Activated T-cell treated with anti-CD3 and anti-CD28 coated beads for 48 hours (primary cell): Measurements from ENCODE around the gene RFX7.
"Not testable (repeated sequence)": the region's sequence is repeated elsewhere in the genome, so short reads cannot be mapped to it uniquely, and the experiment has no call there.

ENCODE experiments used
- DNase-seq: peaks from one replicate; pipeline ENCODE4 v3.0.0-alpha.2; 2020; ENCODE audit warnings: low read depth

RFX7 gene

DNA sequence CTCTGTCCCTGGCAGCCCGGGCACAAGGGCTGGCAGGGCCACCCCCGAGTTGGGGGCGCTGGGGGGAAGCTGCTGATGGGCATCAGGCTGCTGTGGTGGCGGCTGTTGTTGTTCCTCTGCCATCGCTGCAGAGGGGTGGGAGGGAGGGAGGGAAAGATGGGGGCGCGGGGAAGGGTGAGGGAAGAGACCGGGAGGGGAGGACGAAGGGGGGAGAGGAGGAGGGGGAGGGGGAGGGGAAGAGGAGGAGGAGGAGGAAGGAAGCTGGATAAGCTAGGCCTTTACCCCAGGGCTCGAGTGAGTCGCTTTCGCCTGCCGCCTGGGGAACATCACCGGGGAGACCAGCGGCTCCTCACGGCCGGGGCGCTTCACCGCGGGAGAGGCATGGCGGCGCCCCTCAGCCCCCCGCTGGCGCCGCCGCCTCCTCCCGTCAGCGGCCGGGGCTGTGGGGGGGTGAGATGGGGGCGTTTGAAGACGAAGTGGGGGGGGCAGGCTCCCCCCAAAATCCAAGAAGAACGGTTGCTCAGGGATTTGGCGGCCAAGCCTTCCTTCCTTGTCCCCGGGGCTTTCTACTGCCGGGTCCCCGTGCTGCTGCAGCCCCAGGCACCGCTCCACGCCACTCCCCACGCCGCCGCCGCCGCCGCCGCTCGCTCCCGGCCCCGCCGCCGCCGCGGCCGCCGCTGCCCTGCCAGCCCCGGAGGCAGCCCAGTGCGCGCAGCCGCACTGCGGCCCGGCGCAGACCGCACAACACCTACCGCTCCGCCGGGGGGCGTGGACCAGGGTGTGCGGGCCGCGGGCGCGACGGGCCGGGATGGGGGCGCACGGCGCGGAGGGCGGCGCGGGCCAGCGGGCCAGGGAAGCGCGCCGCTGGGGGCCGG, at the start of gene RFX7:
Gene RFX7, minus strand, starts transcription at position 717 of the 875 bp plus-strand sequence. Its CDS starts 594 bp downstream, at position 123.
- peak; percentile 75 for DNase-seq

DNA sequence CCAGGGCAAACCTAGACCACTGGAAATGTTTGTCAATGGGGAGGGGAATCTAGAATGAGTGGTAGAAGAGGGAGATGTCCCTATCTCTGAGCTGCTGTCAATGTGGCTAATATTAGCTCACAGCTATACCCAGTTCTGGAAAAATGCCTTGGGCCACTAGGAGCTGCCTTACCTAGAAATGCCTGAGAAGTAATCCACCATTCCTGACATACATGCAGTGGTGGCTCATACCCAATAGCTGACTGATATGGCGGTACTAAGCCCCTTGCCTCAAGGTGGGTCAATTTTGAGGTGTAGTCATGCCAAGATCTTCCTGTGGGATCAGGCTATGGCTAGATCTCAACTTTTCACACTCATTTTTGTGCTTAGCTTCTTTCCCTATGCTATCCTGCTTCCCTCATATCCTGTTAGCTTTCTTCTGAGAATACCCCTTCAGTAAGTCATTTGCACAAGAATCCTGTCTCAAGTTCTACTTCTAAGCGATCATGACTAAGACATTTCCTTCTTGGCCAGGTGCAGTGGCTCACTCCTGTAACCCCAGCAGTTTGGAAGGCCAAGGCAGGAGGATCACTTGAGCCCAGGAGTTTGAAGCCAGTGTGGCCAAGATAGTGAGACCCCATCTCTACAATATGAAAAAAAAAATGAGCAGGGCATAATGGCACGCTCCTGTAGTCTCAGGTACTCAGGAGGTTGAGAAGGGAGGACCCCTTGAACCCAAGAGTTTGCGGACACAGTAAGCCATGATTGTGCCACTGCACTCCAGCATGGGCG, 49.1 kb upstream of the RFX7 start:
- DNase-seq: no peak

DNA sequence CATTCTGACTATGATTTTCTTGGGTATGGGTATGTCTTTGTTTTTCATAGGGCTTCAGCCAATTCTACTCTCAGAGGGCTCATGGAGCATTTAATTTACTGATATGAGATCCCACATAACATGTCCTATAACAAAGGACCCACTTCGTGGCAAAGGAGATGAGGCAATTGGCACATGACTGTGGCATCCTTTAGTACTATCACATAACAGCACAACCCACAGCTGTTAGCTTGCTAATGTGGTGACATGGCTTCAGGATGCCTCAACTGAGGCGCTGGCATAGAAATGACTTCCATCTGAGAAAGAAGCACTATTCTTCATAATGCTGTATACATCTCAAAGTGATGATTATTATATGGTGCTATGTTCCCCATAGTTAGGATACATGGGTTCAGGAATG, 48.1 kb upstream of the RFX7 start:
- no peak for DNase-seq

DNA sequence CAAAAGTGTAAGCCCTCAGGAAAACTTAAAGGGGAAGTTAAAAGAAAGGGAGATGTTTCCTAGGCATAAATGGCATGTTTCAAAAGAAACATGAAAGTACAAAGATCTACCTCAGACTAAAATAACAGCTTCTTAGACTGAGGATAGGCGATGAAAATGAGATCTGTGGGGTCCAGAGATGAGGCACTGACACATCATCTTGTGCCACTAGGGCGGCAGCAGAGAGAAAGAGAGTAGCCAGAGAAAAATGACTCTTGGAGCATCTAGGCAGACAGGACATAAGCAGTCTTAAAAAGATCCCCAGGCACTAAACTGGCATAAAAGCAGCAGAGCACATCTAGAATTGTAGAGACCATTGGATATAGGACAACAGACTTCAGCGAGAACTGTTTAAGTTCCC, 42.5 kb upstream of the RFX7 start:
- no peak for DNase-seq

DNA sequence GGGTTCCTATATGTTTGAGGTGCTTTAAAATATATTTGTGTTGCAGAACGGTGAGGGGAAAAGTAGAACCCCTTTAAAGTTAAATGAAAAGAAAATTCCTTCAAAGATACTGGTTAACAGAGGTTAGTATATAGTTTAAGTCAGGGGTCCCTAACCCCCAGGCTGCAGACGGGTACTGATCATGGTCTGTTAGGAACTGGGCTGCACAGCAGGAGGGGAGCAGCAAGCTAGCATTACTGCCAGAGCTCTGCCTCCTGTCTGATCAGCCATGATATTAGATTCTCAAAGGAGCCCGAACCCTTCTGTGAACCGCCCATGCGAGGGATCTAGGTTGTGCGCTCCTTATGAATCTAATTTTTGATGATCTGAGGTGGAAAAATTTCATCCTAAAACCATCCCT, 37.5 kb upstream of the RFX7 start:
- DNase-seq: no peak

DNA sequence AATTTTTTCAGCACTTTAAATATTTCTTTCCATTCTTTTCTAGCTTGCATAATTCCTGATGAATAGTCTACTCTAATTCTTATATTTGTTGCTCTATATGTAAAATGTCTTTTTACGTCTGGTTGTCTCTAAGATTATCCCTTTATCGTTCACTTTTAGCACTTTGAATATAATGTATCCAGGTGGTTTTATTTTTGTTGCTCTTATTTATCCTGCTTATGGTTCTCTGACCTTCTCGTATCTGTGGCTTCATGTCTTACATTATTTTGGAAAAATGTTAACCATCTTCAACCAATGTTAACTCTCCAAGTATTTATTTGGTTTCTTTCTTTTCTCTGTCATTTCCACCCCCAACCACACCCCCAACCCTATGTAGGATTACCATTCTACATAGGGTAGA, 30.0 kb upstream of the RFX7 start:
- no peak for DNase-seq

DNA sequence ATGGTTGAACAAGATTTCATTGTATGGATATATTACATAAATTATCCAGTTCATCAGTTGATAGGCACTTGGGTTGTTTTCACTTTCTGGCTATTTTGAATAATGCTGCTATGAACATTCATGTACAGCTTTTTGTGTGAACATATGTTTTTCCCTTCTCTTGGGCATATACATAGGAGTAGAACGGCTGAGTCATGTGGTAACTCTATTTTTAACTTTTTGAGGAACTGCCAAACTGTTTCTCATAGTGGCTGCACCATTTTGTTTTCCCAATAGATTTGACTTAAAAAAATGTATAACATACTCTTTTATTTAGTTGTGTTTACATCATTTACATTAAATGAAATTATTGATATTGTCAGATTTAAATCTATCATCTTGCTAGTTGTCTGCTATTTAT, 28.8 kb upstream of the RFX7 start:
- no peak for DNase-seq

DNA sequence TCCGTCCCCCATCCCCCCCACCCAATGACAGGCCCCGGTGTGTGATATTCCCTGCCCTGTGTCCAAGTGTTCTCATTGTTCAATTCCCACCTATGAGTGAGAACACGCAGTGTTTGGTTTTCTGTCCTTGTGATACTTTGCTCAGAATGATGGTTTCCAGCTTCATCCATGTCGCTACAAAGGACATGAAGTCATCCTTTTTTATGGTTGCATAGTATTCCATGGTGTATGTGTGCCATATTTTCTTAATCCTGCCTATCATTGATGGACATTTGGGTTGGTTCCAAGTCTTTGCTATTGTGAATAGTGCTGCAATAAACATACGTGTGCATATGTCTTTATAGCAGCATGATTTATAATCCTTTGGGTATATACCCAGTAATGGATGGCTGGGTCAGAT, 22.8 kb upstream of the RFX7 start:
- not testable (repeated sequence) for DNase-seq

DNA sequence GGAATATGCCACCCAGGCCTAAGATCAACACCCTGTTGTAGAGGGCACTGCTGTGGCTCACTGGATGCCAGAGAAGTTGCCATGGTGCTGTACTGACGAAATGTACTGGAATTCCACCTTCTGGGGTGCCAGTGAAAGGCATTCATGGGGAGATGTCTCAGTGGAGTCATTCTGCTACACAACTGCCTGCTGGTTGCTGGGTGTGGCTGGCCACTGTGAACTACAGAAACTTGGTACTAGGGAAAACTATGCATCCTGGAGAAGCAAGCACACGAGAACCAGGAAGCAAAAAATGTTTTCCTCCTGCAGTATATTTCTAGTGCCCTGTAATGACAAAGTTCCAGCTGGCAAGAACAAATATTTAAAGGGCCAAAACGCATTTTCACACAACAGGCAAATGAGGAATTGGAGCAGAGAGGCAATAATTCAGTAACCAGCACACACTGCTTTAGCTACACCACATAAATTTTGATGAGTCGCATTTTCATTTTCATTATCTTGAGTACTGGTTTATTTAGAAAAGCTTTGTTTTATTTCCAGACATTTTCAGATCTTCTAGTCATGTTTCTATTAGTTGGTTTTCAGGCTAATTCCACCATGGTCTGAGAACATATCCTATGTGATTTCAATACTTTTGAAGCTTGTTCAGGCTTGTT, 18.3 kb upstream of the RFX7 start:
- DNase-seq: no peak

DNA sequence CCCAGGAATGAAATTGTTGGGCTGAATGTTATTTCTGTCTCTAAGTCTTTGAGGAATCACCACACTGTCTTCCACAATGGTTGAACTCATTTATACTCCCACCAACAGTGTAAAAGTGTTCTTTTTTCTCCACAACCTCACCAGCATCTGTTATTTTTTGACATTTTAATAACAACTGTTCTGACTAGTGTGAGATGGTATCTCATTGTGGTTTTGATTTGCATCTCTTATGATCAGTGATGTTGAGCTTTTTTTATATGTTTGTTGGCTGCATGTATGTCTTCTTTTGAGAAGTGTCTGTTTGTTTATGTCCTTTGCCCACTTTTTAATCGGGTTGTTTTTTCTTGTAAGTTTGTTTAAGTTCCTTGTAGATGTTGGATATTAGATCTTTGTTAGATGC, 13.6 kb upstream of the RFX7 start:
- DNase-seq: not testable (repeated sequence)

DNA sequence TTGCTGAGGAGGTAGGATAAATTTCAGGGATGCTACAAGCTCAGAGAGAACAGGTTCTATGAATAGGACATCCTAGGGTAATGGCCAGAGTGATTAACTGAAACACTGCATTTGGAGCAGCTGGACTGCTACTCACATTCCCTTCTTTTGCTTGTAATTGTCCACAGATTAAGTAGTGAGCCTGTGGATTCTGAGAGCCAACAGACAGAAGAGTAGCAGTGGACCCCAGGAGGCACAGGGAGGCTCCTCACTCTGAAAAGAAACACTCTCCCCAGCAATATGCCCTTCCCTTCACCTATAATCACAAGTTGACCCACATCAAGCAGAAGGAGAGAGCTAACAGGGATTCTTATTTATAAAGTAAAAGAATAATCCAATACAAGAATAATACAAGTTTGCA, 10.6 kb upstream of the RFX7 start:
- no peak for DNase-seq

DNA sequence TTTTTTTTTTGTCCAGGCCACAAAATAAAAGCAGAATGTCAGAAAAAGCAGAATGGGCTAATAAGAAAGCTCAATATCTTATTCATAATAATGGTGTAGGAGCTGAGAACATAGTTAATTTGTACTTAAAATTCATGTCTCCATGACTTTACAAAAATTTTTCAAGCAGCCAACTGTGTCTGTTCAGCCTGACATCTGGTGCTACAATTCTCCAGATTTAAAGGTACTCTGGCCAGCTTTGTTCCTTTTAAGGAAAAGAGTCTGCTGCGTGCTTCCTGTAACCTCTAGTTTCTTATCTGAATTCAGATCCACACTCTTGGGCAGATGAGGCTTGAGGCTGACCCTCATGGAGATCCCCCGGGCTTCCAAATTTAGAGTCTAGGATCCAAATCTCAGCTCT, 8.7 kb upstream of the RFX7 start:
- no peak for DNase-seq

DNA sequence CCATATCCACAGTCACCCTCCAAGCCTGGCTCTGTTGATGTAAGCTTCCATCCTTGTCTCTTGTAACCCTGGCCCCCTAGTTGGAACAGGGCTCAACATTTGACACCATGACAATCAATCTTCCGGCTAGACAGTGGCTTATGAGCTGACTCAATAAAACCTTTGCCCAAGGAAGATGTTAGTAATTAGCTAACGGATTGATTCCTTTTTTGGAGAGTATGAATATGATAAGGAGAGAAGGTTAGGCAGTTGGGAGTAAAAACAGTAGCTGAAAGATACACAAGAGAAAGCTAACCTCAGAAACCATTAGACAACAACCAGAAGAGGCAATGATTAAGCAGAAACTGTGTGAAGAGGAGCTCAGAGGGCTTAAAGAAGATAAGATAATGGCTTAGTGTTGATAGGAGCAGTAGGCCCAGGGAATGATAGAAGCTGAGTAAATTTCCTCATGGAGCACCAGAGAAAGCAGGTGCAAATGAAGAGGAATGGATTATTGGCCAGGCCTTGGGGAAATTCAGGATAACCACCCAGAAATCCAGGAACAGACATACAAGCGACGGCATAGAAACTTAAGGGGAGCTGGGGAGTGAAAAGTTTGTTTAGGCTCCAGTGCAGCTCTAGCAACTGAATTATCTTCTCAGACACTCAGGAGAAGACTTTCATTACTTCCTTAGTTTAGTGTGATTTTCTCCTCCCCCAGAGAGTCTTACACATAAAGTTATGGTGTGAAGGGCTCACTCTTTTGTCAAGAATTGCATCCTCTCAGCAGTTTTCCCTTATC, 7.8 kb upstream of the RFX7 start:
- DNase-seq: no peak

DNA sequence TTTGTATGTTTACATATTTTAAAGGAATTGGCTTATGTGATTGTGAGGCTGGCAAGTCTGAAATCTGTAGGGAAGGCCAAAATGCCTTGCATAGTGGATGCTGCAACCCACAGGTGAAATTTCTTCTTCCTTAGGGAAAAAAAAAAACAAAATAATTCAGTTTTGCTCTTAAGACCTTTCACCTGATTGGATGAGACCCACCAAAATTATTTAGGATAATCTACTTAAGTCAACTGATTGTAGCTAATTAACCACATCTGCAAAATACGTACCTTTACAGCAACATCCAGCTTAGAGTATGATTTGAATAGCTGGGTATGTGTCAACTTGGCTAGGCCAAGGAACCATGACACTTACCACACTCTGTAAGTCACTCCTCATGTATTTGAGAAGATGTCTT, 6.9 kb upstream of the RFX7 start:
- DNase-seq: no peak

DNA sequence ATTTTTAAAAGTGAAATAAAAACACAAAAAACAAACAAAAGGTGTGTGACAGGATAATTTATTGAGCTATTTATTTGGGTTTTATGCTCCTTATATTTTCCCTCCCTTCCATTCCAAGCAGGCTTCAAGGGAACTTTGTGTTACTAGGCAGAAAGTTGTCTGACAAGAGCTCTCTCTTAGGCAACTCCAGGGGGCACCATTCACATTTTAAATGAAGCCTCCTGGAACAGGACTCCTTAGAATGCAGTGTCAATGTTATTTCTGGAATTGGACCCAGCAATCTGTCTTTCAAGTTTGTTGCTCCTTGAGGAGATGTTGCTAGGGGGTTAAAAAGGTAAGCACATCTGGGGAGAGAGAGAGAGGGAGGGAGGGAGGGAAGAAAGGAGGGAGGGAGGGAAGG, 5.4 kb upstream of the RFX7 start:
- DNase-seq: no peak

DNA sequence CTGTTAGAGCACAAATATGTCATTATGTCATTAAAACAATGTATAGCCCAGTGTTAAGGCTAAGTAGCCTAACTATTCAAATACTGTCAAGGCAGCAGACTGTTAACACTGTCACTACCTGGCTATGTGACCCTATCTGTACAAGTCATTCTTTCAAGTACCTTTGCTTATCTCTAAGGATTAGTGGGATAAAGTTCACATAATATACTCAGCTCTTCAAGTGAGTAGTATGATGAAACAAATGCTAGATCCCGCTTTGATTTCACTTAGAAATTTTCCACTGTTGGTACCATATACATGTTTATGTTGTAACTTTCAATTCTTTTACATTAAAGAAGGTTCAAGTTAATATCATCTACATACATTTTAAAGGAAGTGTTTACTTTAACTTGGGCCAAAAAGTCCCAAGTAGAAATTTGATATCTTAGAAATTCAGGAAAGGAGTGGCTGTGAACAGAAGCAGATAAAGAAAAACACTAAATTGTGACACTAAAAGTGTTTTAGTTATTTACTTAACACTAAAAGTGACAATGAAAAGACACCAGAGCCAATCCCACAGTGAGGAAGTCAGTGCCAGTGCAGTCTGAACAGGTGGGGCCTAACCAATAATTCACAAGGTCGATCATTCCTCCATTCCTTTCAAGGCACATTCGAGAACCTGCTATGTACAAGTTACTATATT, 4.8 kb upstream of the RFX7 start:
- no peak for DNase-seq

DNA sequence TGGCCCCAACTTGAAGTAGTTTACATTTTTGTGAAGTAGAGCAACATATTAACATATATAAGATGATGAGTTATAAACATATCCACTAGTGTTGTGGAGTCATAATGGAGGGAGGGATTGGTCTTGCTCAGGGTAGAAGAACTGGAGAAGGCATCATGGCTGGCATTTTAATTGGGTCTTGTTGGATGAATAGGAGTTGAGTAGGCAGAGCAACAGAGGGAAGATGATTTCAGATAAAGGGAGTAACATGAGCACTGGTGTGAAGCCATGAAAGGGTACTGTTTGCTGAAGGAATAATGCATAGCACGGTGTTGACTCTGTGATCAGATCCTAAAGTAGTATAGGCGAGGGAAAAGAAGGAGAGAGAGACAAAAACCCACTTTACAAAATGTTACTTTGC, 3.6 kb upstream of the RFX7 start:
- DNase-seq: no peak

DNA sequence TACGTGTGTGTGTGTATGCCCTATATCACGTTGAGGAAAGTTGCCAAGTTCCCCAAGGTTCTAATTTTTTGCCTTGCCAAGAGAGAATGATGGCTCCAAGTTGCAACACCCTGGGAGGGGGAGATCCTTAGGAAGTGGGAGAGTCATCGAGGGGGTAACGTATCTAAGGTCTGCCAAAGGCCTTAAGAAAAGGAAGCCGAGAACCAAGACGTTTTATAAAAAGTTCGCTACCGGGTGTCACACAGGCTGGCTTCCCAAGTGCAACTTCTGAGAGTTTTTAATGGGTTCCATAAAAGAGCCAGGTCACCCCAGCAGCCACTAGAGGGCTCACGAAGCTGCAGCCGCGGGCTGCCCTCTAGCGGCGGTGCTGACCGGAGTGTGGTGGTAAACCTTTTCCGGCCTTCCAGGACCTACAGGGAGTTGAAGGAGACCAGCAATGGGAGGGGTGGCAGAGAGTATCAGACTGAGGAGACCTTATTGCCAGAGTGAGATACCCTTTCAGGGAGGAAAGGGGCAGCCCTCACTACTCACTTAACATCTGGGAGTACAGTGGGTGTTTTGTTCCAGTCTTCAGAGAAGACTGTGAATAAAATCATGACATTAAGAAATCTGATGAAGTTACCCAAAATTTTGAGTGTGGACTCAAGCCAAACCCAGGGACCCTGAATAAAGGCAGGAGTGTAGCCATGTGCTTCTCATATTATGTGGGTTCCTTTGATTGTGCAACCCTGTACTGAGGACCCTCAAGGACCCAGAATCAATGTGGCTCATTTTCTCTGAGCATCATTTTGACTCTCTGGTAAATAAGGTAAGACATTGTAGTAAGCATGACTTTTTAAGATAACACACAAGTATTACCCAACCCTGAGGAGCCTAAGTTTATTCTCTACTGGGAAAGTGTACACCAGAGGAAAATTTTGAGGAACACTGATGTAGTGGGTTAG, 2.5 kb upstream of the RFX7 start:
- DNase-seq: peak; percentile 89

DNA sequence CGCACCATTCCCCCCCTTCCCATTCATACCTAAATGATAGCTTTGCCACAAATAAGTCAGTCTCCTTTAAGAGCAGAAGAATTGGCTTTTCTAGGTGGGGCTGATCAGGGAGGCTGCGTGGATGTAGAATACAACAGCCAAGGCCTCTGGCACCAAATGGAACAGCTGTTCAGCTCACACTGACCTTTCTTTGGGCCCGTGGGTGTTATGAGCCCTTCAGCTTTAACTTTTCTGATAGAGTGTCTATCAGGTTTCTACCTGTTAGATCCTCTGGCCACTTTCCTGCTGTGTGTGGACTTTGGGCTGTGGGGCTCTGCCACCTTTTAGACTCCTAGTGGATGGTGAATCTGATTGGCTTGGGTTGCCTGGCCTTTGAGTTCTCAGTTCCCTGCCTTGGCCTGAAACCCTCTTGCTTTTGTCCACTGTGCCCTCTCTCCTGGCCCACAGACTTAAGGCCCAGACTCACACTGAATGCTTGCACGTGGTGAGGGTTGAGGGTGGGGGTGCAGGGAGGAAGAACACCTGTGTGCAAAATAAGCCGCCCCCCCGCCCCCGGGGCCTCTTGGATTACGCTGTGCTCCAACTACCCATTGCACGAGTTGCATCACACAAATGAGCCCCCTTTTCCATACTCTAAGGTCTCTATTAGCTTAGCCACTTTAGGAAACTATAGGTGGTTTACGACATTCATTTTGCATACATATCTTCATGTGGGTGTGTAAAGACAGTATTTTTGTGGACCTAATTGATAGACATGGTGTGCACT, 1.3 kb upstream of the RFX7 start:
- peak; percentile 37 for DNase-seq
